GM12875 (cell line): ENCODE results near the gene NPM1.

Source experiments
- H3K4me3 ChIP-seq: one replicate; pipeline ENCODE4 v1.5.1; 2011; ENCODE audit warnings: low read depth, low read length, control low read depth
- TF ChIP-seq, protein P1 (sequence below): IDR thresholded peaks from 2 replicates; pipeline ENCODE4 v1.5.1; 2011; ENCODE audit warnings: low read depth, mild to moderate bottlenecking, control low read depth, inconsistent platforms, low read length, moderate library complexity, borderline replicate concordance; ENCODE audit not compliant: insufficient read depth

Gene NPM1, protein sequence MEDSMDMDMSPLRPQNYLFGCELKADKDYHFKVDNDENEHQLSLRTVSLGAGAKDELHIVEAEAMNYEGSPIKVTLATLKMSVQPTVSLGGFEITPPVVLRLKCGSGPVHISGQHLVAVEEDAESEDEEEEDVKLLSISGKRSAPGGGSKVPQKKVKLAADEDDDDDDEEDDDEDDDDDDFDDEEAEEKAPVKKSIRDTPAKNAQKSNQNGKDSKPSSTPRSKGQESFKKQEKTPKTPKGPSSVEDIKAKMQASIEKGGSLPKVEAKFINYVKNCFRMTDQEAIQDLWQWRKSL

DNA sequence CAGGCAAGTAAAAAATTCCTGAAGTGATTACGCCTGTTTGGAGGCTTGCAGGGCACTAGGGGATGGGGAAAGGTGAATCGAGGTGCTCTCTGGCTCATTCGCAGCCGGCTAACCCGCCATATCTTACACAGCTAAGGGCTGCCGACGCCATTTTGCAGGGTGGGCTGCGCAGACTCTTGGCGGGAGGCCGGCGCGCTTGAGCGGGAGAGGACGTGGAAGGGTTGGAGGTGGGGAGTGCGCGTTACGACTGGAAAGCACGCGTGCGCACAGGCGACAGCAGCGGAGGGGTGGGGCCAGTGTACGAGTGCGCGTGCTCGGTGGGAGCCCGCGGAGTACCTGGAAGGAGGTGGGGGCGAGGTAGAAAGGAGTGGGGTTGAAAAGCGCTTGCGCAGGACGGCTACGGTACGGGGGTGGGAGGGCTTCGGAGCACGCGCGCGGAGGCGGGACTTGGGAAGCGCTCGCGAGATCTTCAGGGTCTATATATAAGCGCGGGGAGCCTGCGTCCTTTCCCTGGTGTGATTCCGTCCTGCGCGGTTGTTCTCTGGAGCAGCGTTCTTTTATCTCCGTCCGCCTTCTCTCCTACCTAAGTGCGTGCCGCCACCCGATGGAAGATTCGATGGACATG is at the start of gene NPM1:
Gene NPM1 (plus strand): TSS at position 505 of the 625 bp plus-strand sequence. CDS start 100 bp downstream, at position 605.
- peak within 1 kb of the TSS; percentile 96 for H3K4me3 ChIP-seq
- TF ChIP-seq, protein P1, sequence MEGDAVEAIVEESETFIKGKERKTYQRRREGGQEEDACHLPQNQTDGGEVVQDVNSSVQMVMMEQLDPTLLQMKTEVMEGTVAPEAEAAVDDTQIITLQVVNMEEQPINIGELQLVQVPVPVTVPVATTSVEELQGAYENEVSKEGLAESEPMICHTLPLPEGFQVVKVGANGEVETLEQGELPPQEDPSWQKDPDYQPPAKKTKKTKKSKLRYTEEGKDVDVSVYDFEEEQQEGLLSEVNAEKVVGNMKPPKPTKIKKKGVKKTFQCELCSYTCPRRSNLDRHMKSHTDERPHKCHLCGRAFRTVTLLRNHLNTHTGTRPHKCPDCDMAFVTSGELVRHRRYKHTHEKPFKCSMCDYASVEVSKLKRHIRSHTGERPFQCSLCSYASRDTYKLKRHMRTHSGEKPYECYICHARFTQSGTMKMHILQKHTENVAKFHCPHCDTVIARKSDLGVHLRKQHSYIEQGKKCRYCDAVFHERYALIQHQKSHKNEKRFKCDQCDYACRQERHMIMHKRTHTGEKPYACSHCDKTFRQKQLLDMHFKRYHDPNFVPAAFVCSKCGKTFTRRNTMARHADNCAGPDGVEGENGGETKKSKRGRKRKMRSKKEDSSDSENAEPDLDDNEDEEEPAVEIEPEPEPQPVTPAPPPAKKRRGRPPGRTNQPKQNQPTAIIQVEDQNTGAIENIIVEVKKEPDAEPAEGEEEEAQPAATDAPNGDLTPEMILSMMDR: no peak

DNA sequence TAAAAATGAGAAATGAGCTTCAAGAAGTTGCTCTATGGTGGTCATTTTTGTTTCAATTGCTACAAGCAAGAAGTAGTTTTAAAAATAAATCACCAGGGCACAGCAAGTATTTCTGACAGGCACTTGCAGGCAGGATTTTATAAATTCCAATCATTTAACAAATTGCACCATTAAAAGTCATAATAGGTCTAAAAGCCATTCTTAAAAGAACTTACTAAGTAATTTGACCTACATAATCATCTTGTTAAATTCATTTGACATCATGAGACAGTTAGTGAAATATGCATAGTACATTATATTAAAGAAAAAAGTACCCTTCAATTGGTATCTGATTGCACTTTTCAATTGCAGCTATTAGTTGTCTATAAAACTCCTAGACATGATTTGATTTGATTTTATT is 47.6 kb upstream of the NPM1 start:
- TF ChIP-seq, protein P1: no peak
- H3K4me3 ChIP-seq: no peak overlapping the region

DNA sequence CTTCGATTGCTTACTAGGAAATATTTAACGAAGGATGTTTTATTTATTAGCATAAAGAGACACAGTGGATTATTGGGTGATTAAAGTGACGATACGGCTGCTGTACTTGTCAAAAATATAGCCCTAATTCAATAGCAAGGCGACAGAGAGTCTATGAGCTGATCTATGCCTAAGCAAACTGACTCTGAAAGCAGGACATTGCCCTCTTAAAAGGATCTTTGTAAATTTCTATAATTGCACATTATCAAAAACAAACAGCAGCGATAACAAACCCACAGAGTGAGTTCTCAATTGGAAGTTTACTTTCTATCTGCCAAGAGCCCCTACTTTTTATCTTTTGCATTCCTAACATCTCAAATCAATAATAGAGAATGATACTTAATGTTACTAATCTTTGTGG is 47.2 kb upstream of the NPM1 start:
- H3K4me3 ChIP-seq: no peak overlapping the region
- TF ChIP-seq, protein P1: no peak

DNA sequence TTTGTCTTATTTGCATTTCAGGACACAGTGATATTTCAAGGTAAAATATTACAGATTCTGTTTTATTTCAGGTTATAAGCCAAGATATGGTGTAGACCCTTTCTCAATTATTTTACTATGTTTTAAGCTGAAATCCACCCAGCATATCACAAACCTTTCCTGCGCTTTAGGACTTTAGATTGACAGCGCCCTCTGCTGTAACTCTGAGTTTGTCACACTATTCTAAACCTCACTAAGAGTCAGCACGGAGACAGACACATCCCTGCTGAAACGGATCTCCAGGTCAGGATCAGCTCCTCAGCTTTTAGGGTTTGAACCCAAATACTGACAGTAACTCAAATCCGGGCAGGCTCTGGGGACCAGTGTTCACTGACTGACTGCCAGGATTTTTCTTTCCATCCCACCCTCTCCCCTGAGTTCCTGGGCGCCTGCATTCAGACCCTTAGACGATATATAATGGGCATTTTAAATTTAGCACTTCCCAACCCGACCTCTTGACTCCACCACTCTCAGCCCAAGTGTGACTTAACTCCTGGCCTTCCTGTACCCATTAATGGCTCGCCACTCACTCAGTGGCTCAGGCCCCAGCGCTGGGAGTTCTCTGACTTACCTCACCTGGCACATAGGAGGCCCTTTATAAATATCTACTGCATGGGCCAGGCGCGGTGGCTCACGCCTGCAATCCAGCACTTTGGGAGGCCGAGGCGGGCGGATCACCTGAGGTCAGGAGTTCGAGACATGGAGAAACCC is 45.1 kb upstream of the NPM1 start:
- no peak overlapping the region for H3K4me3 ChIP-seq
- TF ChIP-seq, protein P1: peak; percentile 51; the same call in 1 of the 2 replicates

DNA sequence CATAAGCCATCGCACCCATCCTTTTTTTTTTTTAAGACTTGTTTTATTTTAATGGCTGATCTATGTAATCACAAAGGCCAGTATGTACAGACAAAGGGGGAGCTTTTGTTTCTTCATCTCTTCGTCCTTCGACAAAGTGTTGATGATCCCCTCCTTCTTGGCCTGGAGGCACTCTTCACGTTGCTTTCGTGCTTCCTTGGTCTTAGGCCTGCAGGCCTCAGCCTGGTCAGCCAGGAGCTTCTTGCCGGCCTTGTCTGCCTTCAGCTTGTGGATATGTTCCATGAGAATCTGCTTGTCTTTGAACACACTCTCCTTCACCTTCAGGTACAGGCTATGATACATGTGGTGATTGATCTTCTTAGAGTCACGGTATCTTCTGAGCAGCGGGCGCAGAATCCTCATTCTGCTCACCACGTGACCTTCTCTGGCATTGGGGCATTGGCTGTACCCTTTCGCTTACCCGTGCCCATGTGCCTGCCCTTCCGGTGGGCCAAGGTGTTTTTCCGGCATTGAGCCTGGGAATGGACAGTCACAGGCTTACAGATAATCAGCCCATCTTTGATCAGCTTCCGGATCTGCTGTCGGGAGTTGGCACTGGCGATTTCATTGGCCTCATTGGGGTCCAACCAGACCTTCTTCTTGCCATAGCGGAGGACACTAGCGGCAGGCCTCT is 42.6 kb upstream of the NPM1 start:
- no peak overlapping the region for H3K4me3 ChIP-seq
- TF ChIP-seq, protein P1: no peak

DNA sequence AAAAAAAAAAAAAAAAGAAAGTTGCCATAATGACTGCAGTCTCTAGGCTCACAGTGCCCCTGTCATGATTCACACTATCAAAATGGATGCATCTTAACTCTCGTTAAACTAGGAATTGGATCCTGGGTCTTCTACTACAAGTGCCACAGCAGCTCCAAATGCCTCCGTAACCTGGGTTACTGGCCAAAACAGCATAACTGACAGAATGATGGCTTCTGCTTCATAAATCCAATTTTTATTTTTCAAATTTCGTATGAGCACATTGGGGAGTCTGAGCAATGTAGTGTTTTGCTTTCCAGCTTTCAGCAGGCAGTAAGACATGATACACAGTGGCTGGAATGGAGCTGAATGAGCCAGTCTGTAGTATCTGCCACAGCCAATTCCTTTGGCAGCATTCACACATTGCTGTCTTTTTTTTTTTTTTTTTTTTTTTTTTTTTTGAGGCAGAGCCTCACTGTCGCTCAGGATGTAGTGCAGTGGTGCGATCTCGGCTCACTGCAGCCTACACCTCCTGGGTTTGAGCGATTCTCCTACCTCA is 36.0 kb upstream of the NPM1 start:
- TF ChIP-seq, protein P1: no peak
- H3K4me3 ChIP-seq: no peak overlapping the region
